ENCODE measurements around the gene PLAA. TPM values are rescaled to one million over a fixed set of nuclear protein-coding genes. Genes with fewer than 3 reads are reported as not detected.

The PLAA gene

GRCh38 chr9:26856413-26857032, 90.5 kb downstream of the PLAA start:
- Histone ChIP-seq H2AFZ (ENCODE audit: low read length) (no peak overlapping the region), H3K27ac (replicated peaks; ENCODE audit: low read length) (no peak overlapping the region), H3K18ac (ENCODE audit: low read length) (no peak overlapping the region), H4K8ac (ENCODE audit: low read depth, low read length) (no peak overlapping the region), H3K27me3 (ENCODE audit: control insufficient read depth in 3 of 3, insufficient read depth in 3 of 3, low read depth in 1 of 3, low read length in 3 of 3) (no peaks in the 10 kb centered on the region), H2BK15ac (ENCODE audit: low read length) (no peak overlapping the region), H3K4me1 (ENCODE audit: control insufficient read depth in 2 of 2, insufficient read depth in 1 of 2, low read depth in 1 of 2, low read length in 2 of 2) (no peaks in the 10 kb centered on the region), H3K9me3 (replicated peaks in 1 of 2; ENCODE audit: control insufficient read depth in 2 of 2, insufficient read depth in 1 of 2, low read depth in 1 of 2, low read length in 2 of 2) (peaks cover 0 to 16% of the 10 kb centered on the region in 2 donors), H3K14ac (ENCODE audit: low read length) (no peak overlapping the region), H3K23ac (ENCODE audit: low read depth, low read length, poor library complexity) (no peak overlapping the region), H4K91ac (ENCODE audit: low read depth, low read length, poor library complexity) (no peak overlapping the region), H3K79me1 (ENCODE audit: low read depth, low read length) (peaks cover 2% of the 10 kb centered on the region), H2AK5ac (ENCODE audit: low read depth, low read length) (no peak overlapping the region), H3K4me2 (ENCODE audit: insufficient read depth, low read length, poor library complexity, severe bottlenecking) (no peak overlapping the region), H2BK5ac (ENCODE audit: low read length) (no peak overlapping the region), H3K4ac (ENCODE audit: low read length) (no peak overlapping the region), H3K36me3 (replicated peaks in 1 of 2; ENCODE audit: control insufficient read depth in 2 of 2, insufficient read depth in 2 of 2, low read length in 2 of 2) (peaks cover 3 to 82% of the 10 kb centered on the region in 2 donors), H3K9ac (ENCODE audit: low read depth, low read length, poor library complexity) (no peak overlapping the region), H3K4me3 (ENCODE audit: low read length in 2 of 2) (no peak overlapping the region), H2BK12ac (ENCODE audit: low read length) (no peak overlapping the region), H2BK120ac (ENCODE audit: low read depth, low read length) (no peak overlapping the region)
- WGBS, 2 donors (ENCODE audit: extremely low coverage in 2 of 2, insufficient read length in 2 of 2, insufficient replicate concordance in 1 of 2) = no CpG with 5 or more reads among the region's 1 CpG
- peak; percentile 37 for DNase-seq (ENCODE audit: low spot score)

Small RNA genes within 50 kb of the gene (small RNA-seq; reads per million reads assigned to genes)
- not detected for gene RN7SL100P (ENCODE audit: insufficient read depth)
